HG03521 (cell line): Measurements from ENCODE around the gene INTS7.
"Not testable (repeated sequence)": the region's sequence is repeated elsewhere in the genome, so short reads cannot be mapped to it uniquely, and the experiment has no call there.

Experiments used
- ATAC-seq: cut with Tn5 transposase; IDR thresholded peaks from one replicate; pipeline ENCODE4 v1.9.1; 2021; ENCODE audit warnings: mild to moderate bottlenecking, moderate library complexity; ENCODE audit not compliant: unreplicated experiment

The INTS7 gene

DNA sequence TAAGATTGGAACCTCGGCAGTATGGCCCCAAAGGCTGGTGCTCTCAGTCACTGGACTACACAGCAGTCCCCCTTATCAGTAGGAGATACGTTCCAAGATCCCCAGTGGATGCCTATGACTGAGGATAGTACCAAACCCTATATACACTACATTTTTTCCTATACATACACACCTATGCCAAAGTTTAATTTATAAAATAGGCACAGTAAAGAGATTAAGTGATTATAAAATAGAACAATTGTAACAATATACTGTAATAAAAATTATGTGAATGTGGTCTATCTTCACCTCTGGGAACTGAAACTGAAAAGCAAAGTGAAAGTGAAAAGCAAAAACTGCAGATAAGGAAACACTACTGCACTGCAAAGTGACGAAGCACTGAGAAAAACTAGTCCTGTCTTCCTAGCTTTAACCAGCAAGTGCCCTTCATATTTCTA is 96.8 kb downstream of the INTS7 start:
- ATAC-seq, result no peak

DNA sequence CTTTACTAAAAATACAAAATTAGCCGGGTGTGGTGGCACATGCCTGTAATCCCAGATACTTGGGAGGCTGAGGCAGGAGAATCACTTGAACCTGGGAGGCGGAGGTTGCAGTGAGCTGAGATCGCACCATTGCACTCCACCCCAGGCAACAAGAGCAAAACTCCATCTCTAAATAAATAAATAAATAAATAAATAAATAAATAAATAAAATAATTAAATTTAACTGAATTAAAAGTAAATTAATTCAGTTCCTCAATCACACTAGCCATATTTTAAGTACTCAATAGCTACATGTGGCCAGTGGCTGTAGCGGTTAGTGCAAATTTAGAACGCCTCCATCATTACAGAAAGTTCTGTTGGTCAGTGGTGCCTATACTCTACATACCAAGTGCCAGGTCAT is 97.9 kb downstream of the INTS7 start:
- not testable (repeated sequence) for ATAC-seq

DNA sequence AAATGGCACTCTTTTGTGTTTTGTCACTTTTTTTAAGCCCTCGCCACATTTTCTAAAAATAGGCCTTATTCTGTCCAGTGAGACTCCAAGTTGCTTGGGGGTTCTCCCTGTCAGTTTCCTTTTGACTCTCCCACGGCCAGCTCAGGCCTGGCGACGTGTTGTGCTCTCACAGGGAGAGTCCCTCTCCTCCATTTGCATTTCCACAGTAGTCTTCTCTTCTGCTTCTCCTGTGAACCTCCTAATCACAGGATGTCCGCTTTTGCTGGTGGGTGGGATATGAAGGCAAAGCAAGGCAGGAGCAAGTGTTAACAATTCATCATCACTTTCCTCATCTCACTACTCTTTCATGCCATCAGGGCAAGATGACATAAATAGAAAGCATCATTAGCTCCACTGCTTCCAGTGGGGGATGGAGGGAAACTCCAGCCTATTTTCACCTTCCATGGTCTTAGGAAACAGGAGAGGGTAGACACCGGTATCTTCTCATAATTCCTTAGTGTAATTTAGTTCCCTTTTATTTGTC is 99.8 kb downstream of the INTS7 start:
- peak; percentile 59 for ATAC-seq

DNA sequence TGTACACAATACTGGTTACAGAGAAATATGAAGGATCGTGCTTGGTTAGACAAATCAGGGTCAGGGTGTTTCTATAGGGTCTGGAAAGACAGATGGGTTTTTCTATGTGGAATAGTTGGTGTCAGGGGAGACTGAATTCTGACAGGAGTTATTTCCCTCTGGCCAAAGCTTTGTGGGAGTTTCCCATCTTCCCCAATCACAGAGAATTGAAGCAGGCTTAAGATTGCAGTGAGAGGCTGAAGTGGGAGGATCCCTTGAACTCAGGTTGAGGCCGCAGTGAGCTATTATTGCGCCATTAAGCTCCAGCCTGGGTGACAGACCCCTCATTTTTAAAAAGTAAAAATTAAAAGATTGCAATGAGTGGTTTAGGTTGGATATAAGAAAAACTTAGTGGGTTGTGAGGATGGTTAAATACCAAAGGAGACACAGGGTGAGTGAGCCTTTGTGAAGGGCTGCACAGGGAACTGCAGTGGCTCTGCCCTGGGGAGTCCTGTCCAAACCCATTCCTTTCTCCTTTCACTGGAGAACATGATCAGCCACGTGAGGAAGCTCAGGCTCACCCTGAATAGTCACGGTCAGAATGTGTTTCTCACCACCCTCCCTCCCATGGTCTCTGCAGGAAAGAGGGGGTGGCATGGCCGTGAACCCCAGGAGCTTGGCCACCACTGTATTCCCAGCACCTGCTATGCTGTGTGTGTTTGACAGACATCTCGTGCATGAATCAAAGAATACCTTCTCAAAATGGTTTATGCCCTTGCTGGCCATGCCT is 101.2 kb downstream of the INTS7 start:
- ATAC-seq, result no peak

DNA sequence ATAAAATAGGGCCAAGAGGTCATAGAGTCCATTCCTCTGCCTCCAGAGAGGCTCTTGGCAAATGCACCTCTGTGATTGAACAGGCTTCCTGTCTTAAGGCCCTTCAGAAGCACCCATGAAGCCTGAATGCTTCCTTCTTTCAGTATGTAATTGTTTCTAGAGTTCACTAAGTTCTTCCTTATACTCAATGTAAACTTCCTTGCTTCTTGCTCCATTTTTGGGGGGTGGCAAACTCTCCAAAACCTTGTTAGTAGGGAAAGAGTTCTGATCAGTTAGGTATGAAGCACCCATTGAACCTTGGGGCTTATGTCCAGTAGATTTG is 102.5 kb downstream of the INTS7 start:
- ATAC-seq, result no peak

DNA sequence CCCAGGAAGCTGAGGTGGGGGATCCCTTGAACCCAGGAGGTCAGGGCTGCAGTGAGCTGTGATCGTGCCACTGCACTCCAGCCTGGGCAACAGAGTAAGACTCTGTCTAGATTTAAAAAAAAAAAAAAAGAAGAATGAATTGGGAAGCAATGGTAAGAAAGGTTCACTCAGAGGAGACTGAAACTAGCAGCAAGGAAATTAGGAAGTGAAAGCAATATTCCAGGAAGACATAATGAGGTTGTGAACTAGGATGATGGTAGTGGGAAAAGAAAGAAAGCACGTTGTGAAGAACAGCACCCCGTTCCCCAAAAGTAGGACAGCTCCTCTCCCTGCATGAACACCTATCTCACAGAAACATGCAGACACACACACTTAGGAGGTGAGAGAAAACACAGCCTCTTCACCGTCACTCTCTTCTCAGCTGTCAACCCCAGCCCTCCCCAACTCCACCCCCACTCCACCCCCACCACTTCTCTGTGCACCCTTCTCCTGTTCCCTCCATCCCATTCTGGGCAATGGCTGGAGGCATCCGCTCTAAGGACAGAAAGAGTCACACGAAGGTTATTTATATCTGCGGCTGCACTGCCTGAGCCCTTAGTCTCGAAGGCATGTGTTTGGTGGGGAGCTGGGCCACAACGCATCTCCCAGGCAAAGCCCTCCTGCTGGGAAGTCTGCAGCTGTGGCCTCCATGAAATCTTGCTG is 103.0 kb downstream of the INTS7 start:
- ATAC-seq, result no peak

DNA sequence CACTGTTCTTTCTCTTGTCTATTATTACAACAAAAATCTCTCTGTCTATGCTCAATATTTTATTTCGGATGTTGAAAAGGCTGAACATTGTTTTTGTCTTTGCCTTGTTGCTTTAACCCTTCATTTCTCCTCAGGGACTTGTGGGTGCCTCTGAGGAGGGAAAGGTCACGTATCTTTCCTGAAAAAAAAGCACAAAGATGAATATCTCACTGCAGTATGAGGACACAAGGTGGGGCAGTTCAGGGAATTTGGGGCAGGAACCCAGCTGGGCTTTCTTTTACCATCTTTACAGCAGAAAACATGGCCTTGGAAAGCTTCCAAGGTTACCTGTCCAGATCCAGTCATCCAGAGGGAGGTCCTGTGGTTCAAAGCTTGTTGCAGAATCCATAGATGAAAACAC is 105.7 kb downstream of the INTS7 start:
- ATAC-seq, result no peak

DNA sequence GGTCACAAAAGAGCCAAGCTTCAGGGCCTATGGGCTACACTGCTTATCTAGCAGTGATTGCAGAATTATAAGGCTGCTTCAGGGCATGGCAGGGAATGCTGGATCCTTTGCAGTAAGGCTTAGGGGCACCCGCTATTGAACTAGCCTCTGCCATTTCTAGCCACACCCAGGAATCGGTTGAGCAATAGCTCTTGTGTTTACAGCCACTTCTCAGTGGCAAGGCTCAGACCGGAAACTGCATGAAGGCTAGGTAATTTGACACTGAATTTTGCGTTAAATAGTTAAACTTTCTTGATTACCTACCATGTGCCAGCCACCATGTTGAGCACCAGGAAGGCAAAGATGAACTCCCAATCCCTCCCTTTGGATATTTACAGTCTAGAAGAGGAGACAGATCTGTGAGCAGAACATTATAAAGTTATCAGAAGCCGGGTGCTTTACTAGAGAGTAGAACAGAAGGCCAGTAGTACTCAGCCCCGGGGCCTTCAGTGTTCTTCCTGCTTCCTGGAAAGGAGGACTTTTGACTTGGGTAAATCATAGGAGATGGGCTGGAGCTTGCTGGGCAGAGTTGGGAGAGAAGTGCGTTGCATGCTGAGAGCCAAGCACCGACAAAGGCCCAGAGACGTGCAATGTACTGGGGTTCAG is 106.2 kb downstream of the INTS7 start:
- ATAC-seq, result no peak

DNA sequence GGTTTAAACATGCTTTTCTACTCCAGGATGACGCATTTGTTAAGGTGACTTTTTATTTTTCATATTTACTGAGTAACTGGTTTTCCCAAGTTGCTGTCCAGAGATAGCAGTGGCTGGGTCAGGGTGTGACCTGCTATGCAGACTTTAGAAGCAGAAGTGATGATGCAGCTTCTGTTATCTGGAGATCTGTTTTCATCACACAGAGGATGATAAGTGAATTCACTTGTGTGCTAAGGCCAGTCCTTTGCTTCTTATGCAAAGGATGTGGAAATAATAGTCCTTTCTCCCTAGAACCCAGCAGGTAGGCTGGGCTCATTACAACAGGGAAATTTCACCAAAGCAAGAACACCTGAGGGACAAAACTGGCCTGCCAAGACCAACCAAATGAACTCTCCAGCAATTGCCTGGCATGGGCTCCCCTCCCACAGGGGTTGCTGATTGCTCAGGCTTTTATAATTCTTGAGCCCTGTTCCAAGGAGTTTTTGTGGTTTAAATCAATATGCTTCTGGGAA is 107.0 kb downstream of the INTS7 start:
- ATAC-seq, result no peak

DNA sequence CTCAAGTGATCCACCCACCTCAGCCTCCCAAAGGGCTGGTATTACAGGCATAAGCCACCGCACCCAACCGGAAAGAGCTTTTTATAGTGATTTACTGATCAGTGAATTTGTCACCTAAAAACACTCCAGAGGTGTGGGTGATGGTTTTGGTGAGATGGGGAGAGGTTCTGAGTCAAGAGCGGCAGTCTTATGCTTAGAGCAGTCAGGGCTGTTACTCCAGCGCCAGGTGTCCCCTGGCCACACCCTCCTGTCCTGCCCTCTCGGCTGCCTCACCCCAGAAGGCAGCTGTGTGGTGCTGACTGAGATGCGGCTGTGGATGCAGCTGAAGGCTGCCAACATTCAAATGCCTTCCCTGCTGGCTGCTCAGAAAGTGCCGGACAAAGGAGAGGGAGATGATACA is 110.3 kb downstream of the INTS7 start:
- no peak for ATAC-seq

DNA sequence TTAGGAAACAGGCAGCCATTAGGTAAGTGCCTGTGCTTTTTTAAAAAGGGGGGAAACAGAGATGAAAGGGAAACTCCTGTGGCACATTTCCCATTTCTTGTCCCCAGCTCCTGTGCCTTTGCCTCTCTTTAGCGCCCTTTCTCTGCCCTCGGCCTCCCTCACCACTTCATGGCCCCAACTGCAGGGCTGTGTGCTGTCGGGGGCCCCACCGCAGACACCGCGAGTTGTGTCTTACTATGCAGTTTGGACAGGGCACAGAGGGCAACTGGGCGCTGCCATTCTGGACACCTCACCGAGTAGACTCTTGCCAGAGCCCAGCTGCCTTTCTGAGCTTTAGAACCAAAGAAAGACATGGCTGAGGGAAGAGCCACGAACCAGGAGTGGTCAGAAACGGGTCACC is 111.1 kb downstream of the INTS7 start:
- ATAC-seq, result no peak

DNA sequence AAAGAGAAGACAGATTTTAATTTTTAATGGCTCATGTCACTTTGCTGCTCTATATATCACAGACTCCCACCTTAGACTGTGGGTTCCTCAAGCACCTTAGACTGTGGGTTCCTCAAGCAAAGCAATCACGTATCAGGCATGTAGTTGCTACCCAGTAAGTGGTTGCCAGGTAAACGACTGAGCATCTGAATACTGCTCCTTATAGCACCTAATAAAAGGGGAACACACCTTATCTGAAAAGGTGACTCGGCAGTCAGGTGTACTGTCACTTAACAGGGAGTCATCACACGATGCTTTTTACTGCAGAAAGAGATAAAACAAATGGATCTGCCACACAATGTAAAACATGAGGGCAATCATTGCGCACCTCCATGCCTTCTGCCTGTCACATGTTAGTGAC is 112.3 kb downstream of the INTS7 start:
- ATAC-seq, result no peak

DNA sequence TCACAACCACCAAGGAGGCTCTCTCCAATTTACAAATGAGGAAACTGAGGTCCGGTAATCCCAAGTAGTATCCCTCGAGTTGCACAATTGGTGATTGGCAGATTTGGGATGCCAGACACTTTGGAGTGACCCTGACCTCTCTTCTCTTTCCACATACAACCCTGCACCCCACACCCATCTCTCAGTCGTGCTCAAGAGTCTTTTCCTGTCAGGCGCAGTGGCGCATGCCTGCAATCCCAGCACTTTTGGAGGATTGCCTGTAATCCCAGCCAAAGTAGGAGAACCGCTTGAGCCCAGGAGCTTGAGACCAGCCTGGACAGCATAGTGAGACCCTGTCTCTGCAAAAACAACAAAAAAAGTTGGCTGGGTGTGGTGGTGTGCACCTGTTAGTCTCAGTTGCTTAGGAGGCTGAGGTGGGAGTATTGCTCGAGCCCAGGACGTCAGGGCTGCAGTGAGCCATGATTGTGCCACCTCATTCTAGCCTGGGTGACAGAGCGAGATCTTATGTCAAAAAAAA is 113.7 kb downstream of the INTS7 start:
- ATAC-seq, result no peak

DNA sequence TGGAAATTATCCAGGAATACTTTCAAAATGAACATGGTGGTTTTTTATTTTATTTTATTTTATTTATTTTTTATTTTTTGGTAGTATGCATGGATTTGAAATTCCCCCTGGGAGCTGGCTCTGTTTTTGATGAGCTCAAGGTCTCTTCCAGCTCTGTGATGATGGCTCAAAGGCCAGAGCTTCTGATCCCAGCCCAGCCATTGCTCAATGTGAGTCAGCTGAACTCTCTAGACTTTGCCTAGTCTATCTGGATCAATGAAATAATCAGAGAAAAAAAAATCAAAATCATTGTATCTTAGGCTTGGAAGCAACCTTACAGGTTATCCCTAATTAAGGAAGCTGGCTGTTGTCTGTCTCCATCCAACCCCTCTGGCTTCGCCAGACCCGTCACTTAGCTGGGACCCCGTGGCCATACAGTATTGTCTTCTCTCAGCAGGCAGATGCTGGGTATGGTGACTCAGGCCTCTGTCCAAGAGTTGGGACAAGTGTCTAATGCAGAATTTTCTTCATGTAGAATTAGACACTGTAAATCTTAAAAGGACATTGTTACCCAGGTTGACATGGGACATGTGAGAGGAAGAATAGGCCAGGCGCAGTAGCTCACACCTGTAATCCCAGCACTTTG is 114.6 kb downstream of the INTS7 start:
- ATAC-seq, result no peak

DNA sequence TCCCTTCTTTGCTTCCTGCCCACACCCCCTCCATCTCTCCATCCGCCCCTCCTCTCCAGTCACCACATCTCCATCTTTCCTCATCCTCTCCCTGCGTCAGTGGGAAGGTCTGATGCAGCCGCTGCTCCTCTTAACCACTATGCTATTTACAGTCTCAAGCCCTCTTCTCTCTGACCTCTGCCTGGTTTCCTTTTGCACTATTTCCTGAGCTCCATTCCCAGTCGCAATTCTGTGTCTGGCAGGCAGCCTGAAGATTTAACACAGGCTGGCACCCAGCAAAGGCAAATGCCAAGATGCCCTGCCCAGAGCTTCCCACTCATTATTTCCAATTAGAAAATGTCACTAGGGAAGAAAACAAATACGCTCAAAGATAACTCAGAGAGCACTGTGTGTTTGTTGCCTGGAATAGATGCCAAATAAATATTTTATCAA is 115.2 kb downstream of the INTS7 start:
- no peak for ATAC-seq

DNA sequence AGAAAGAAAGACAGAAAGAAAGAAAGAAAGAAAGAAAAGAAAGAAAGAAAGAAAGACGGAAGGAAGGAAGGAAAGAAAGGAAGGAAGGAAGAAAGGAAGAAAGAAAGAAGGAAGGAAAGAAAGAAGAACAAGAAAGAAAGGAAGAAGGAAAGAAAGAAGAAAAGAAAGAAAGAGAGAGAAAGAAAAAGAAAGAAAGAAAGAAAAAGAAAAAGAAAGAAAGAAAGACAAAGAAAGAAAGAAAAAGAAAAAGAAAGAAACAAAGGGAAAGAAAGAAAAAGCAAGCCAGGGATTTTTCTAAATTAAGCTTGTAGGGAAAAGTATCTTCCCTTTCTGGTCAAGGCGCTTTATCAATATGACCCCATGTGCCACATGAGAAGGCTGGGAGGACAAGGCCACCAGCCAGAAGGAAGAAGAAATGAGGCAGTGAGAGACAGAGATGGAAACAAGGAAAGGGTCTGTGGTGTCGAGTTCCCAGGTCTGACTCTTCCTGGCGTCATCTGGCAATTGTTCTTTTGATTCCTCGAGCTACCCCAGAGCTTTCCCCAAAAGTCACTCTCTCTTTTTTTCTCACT is 116.4 kb downstream of the INTS7 start:
- no peak for ATAC-seq

DNA sequence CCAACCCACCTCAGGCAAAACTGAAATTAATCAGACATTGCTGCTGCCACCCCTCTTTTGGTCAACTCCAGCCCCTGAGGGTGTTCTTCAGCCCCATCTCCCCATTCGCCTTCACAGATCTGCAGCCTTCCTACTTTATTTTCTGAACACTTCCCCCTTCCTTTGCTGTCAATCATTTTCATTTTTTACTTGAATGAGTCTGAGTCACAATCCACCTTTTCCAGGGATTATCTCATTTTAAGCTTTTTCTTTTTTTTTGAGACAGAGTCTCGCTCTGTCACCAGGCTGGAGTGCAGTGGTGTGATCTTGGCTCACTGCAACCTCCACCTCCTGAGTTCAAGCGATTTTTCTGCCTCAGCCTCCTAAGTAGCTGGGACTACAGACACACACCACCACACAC is 118.9 kb downstream of the INTS7 start:
- not testable (repeated sequence) for ATAC-seq

DNA sequence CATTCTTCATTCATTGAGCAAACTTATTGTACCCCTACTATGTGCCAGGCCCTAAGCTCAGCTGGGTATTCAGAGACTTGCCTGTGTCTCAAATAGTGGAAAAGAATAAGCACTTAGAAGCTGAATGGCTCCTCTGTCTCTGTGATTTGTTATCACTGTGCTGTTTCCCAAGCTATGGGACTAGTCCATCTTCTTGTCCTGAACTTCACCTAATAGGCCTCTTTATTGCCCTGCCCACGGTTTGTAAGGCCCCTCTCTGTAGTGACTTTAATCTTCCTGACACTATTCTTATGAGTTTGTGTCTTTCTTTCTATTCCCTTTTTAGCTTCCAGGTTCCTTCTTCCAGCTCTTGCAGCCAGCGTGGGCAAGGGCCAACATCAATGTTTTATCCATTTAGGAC is 119.4 kb downstream of the INTS7 start:
- no peak for ATAC-seq

DNA sequence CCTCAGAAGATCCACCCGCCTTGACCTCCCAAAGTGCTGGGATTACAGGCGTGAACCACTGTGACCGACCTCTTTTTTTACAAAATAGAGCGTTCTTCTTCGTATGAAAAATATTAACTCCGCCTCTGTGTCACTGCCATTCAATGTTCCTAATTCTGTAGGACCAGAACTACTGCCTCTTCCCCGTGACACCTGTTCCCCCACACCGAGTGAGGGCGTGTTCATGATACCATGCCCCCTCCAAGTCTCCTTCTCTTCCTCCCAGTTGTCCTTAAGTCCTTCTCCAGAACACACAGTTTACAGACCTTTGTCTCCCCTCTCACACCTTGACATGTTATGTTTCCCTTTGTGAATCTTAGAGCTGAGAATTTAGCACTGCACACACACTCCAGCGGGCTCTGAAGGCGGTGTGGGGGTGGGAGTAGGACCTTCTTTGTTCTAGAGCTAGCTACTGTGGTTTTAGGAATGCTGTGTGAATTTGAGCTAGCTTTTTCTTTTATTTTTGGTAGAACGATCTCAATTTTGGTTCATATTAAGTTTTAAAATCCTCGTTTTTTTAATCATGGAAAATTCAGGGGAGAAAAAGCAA is 122.4 kb downstream of the INTS7 start:
- no peak for ATAC-seq

DNA sequence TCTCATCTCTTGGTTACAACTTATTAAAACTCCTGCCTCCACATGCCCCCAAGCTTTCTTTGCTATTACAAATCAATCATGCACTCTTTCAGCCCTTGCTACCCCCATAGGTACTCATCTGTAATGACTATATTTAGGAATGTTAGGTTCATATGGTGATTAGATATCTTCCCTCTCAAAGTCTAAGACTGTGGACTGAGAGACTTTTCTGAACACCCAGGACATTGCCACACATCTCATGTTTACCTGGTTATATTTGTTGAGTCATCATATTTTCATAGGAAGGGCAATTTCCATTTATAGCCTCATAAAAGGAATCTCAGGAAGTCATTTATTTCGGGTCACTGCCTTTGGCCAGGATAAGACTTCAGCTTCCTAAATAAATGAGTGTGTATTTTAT is 123.3 kb downstream of the INTS7 start:
- no peak for ATAC-seq
